Measurements from ENCODE around the gene DCDC1.

The DCDC1 gene

DNA sequence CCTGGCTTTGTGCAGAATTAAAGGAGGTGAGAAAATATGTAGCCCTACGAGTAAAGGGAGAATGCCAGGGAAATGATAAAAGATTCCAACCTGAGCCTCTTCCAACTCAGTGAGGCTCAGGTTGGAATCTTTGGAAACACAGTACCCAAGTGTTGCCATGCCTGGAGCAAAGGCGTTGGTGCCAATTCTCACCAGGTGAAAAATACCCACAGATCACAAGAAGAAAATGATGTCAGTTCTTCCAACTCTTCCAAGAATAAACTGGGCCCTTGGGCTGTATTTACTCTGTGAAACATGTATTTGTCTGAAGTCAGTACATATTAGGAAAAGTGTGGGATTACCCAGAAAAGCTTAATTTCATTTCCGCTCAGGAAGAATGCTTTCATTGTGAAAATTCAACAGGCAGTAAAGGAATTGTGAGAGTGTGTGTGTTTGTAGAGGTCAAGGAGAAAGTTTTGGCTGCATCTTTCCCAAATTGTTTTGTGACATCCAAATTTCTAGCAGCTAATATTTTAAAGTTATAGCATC lies 548.0 kb downstream of the DCDC1 start:
- DNase-seq = no peak

DNA sequence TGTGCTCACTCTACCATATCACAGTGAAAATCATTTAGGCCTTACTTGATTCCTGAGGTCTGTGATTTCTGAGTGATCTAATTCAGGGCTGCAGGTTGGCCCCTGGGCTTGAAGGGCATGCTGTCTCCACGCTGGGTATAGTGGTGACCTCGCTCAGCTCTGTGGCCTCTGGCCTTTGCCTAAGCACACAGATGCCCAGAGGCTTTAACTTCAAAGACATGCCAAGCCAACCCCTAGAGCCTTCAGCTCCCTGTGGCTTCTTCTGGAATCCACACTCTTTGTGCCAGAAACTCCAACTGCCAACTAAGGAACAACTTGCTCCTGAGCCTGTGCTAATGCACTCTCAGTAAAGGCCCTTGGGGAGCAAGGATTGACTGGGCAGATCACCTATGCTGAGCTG lies 550.8 kb downstream of the DCDC1 start:
- DNase-seq = no peak

DNA sequence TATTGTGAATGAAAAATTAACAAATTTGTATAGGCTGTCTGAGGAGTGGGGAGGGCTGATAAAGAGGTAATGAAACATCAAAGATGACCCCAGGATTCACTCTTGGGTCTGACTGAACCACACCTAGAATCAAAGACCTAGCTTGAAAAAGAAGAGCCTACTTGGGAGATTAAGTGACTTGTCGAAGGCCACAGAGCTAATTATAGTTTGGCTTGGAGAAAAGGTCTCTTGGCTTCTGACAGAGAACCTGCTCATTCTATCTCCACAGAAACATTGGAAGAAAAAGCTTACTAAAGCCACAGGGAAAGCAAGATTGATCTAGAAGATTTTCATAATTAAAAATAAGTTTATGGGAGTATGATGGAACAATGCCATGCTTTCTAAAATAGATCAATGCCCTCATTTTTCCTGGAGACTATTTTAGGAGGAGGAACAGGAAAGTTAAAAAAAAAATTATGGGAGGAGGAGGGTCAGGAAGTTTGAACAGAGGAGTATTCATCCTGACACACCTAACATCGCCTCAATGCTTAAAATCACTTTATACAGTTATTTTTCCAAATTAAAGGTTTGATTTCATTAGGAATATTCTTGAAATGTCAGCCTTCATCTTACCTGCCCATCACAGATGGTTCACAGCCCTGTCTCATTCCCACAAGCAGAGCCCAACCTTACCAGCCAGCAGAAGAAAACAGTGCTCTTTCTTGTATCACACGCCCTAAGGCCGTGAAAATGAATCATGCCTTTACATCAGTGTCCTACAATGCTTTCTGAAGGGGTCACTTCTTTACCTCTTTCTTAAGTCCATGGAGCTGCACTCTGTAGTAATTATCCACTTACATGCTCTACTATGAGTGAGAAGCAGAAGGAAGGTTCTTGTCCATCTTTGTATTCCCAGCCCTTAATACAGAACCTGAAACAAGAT lies 552.3 kb downstream of the DCDC1 start:
- no peak for DNase-seq

- DNase-seq = no peak
Observed at GRCh38 chr11:30815619-30816018, 553.9 kb downstream of the DCDC1 start.

GRCh38 chr11:30814737-30815136 lies 554.8 kb downstream of the DCDC1 start:
- no peak for DNase-seq

All from right hindlimb (tissue), 1 donor.